ENCODE results near the gene GLT8D1.

Gene GLT8D1

GRCh38 chr3:52712291-52713212 lies 7.0 kb upstream of the GLT8D1 start:
- no peak for DNase-seq

- DNase-seq, result no peak
Measured at GRCh38 chr3:52710512-52710911, 4.9 kb upstream of the GLT8D1 start.

- no peak for DNase-seq
Measured at GRCh38 chr3:52707585-52707984, 2.0 kb upstream of the GLT8D1 start.

GRCh38 chr3:52705438-52705687 lies 228 bp downstream of the GLT8D1 start:
- no peak for DNase-seq

- no peak for DNase-seq
Measured at GRCh38 chr3:52704611-52705437, 767 bp downstream of the GLT8D1 start.

GRCh38 chr3:52703341-52703740 lies 2.2 kb downstream of the GLT8D1 start:
- DNase-seq, result no peak

- DNase-seq, result no peak
Measured at GRCh38 chr3:52697632-52697965, 8.0 kb downstream of the GLT8D1 start.

GRCh38 chr3:52696830-52697631 lies 8.6 kb downstream of the GLT8D1 start:
- DNase-seq, result no peak

- no peak for DNase-seq
Measured at GRCh38 chr3:52695798-52696671, 9.6 kb downstream of the GLT8D1 start.

- DNase-seq, result no peak
Measured at GRCh38 chr3:52694528-52695189, 10.9 kb downstream of the GLT8D1 start.

GRCh38 chr3:52693071-52693470 lies 12.5 kb downstream of the GLT8D1 start:
- DNase-seq, result no peak

- DNase-seq, result no peak
Measured at GRCh38 chr3:52690560-52690959, 15.0 kb downstream of the GLT8D1 start.

GRCh38 chr3:52689151-52689550 lies 16.4 kb downstream of the GLT8D1 start:
- DNase-seq, result no peak

- DNase-seq, result no peak
Measured at GRCh38 chr3:52688266-52688665, 17.3 kb downstream of the GLT8D1 start.

- peak; percentile 77 for DNase-seq
Measured at GRCh38 chr3:52685709-52686691, 19.6 kb downstream of the GLT8D1 start, which contains the start of the genes GNL3 and PBRM1. GNL3 (plus strand) TSS chr3:52686032; CDS start chr3:52686093, 61 bp downstream. PBRM1 (minus strand) TSS chr3:52685913.

- peak; percentile 57 for DNase-seq
Measured at GRCh38 chr3:52685285-52685708, 20.3 kb downstream of the GLT8D1 start.

GRCh38 chr3:52684184-52684583 lies 21.4 kb downstream of the GLT8D1 start:
- DNase-seq, result no peak

GRCh38 chr3:52683611-52684010 lies 22.0 kb downstream of the GLT8D1 start:
- DNase-seq, result no peak

- no peak for DNase-seq
Measured at GRCh38 chr3:52682016-52682415, 23.6 kb downstream of the GLT8D1 start.

- DNase-seq, result no peak
Measured at GRCh38 chr3:52681596-52681995, 24.0 kb downstream of the GLT8D1 start.
